ENCODE measurements around the gene CCNA1. TPM values are rescaled to one million over a fixed set of nuclear protein-coding genes. Genes with fewer than 3 reads are reported as not detected.

The CCNA1 gene
- total RNA-seq, 1 donor from 2014 or later, result 5.6 TPM

DNA sequence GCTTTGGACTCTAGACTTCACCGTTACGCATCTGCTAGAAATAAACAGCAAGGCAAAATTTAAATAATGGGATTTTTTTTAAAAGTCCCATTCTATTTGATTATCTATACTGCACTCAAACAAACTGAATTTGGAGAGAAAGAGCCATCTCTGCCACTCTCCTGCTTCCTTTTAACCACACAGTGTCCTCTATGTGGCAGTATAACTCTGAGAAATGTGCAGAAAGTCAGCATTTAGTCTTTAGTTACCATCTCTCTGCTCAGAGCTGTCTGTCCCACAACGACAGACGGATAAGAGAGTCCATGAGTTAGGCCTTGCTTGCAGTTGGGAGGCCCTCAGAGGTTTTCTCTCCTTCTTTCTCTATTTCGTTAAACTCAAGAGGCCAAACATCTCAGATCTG is 21.2 kb downstream of the CCNA1 start:
- DNase-seq (ENCODE audit: low spot score), result no peak

DNA sequence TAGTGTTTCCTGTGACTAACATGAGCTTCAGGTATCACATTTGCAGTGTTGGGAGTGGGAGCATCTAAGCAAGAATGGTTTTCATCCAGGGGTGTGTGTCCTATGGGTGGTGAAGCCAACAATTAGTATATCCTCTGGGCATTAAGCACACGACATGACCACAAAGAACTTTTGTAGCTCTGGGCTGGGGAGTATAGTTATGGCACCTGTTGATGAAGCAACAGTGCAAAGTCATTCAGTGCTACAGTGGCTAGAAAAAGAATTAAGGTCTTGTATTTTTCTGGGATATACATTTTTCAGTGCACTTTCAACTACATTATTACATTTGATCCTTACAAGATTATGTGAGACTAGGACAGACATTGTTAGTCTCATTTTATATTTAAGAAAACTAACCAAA is 21.8 kb downstream of the CCNA1 start:
- no peak for DNase-seq (ENCODE audit: low spot score)

DNA sequence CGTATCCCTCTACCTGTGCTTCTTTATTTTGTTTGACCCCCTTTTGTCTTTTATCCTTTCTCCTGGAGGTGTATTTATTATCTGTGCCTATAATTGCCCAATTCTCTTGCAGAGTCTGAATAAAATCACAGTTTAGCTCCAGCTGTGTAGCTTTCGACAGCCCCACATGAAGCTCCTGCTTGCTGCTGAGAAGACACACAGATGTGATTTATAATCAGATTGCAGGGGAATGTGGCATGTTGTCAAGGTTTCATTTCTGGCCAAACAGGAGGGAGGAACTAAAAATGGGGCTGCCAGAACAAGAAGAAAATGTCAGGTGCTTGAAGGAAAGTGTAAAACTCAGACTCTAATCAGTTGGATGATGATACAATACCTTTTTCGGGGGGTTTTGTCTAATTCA is 22.7 kb downstream of the CCNA1 start:
- no peak for DNase-seq (ENCODE audit: low spot score)

GRCh38 chr13:36456577-36456976 is 24.3 kb downstream of the CCNA1 start:
- no peak for DNase-seq (ENCODE audit: low spot score)

DNA sequence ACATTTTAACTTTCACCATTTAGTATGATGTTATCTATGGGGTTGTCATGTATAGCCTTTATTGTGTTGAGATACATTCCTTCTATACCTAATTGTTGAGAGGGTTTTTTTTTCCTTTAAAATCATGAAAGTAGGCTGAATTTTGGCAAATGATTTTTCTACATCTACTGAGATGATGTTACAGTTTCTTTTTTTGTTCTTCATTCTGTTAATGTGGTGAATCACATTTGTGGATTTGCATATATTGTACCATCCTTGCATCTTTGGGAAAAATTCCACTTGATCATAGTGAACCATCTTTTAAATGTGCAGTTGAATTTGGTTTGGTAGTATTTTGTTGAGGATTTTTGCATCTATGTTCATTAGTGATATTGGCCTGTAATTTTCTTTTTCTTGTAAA is 29.2 kb downstream of the CCNA1 start:
- no peak for DNase-seq (ENCODE audit: low spot score)

DNA sequence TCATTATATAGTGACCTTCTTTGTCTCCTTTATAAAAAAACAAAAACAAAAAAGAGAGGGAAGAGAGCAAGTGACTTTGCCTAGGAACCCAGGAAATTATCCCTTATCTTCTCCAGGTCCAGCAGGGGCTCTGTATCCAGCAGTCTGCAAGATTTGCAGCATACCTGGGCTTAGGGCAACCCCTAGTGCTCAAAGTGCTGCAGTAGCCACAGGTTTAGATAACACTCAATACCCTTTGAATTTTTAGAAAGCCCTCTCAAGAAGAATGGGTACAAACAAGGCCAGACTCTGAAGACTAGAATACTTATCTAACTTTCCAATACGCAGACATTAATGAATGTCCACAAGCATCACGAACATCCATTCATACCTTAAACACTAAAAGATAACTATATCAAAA is 43.2 kb downstream of the CCNA1 start:
- DNase-seq (ENCODE audit: low spot score), result no peak

DNA sequence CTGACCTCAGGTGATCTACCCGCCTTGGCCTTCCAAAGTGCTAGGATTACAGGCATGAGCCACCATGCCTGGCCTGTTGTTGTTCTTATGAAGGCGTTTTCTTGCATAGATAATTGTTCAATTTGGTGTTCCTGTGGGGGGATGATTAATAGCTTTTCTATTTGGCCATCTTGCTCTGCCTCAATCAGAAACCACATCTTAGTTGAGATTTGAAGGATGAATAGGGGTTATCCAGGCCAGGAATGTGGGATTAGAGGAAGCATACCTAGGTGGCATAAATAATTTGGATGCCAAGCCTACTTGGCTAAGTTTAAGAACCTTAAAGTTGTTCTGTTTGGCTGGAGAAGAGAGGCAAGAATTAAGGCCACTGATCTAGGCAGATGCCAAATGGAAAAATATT is 44.4 kb downstream of the CCNA1 start:
- DNase-seq (ENCODE audit: low spot score), result no peak

- DNase-seq (ENCODE audit: low spot score), result no peak
Measured at GRCh38 chr13:36480726-36481427, 48.6 kb downstream of the CCNA1 start.

DNA sequence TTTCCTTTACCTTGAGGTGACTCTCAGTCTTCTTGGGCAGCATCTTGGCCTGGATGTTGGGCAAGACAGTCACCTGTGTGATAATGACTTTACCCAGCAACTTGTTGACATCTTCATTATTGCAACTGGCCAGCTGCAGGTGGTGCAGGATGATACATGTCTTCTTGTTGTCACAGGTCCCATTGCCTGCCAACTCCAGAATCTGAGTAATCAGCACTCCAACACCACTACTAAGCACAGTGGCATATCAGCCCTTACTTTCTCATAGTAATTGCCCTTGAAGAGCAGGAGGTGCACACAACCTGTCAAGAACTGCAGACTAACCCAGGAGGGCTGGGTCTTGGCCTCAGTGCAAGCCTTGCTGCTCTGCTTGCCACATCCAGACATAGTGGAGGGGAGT is 57.8 kb downstream of the CCNA1 start:
- DNase-seq (ENCODE audit: low spot score), result no peak

Other genes with a start within 250 kb of the CCNA1 start
- gene SOHLH2, start 217.9 kb upstream of the CCNA1 start, total RNA-seq, result 0.52 TPM
- 2.0 TPM for gene CCDC169, start 134.7 kb upstream of the CCNA1 start, total RNA-seq
- gene SPART, start 86.1 kb upstream of the CCNA1 start, total RNA-seq, result 86.1 TPM
- not detected for gene SERTM1, start 241.5 kb downstream of the CCNA1 start, total RNA-seq

All from mucosa of gallbladder (tissue), 1 donor.